HUDEP-2 (cell line): ENCODE measurements around the gene GNAI3.
"Not testable (repeated sequence)": the region's sequence is repeated elsewhere in the genome, so short reads cannot be mapped to it uniquely, and the experiment has no call there.

Experiments
- DNase-seq, 76 experiments: peaks; one replicate each; lab custom pipeline; 2025; ENCODE audit not compliant: unreplicated experiment in 76 of 76; lab: John Stamatoyannopoulos, UW

GNAI3 gene

DNA sequence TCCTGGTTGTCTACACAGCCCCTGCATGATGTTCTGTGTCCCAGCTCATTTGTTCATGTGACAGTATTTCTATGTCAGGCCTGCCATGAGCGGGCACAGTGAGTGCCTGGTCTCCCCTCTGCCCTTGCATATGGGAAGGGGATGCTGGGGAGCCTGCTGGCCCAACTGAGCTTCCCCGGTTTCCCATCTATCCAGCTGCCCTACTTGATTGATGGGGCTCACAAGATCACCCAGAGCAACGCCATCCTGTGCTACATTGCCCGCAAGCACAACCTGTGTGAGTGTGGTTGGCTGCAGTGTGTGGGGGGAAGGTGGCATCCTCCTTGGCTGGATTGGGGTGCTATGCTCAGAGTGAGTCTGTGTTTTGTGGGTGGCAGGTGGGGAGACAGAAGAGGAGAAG lies 109.0 kb downstream of the GNAI3 start:
- DNase-seq = no peak

DNA sequence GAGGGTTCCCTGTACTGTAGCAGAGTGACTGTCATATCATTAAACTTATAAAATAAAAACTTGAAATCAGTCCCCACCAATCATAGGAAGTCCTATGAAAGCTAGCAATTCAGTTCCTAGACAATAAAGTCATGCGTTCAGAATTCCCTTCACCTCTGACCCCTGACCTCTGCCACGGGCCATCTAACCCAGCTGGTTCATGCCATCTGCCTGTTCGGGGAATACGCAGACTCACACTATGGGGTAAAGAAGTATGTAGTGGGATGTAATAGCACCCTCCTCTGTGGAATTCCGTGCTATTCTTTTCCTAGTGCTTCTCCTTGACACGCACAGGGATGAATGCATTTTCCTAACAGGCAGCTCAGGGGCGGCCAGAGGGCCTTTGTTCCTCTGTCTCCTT lies 109.6 kb downstream of the GNAI3 start:
- DNase-seq = no peak

DNA sequence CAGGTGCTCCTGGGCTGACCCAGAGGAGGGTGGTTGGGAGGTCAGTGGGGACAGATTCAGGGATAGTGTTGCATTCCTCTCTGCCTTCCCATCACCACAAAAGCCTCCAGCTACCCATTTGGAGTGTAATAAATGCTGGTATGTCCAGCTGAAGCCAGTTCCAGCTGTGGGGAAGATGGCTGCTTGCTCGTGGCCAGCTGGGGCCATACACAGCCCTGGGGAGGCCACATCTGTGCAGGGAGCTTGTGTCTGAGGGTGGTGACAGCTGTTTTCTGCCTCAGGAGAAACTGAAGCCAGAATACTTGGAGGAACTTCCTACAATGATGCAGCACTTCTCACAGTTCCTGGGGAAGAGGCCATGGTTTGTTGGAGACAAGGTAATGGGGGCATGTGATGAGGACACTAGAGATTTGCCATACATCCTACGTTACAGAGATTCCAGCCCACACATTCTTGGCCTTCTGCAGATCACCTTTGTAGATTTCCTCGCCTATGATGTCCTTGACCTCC lies 110.2 kb downstream of the GNAI3 start:
- no peak for DNase-seq

DNA sequence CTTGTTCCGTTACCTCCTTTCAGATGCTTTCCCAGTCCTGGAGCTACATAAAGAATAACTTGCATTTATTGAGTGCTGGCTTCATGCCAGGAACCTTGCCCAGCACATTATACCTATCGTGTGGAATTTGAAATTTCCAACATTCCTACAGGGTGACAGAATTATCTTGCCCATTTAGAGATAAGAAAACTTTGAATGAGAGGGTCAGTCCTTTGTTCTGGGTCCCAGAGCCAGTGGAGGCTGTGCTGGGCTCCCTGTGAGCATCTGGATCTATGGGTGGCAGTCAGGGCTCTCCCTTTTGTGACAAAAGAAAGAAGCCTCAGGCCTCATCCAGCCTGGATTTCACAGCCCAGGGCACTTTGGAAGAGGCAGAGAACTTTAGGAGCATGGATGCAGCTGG lies 110.7 kb downstream of the GNAI3 start:
- DNase-seq = no peak

GRCh38 chr1:109659997-109660690 lies 111.7 kb downstream of the GNAI3 start:
- DNase-seq = no peak

DNA sequence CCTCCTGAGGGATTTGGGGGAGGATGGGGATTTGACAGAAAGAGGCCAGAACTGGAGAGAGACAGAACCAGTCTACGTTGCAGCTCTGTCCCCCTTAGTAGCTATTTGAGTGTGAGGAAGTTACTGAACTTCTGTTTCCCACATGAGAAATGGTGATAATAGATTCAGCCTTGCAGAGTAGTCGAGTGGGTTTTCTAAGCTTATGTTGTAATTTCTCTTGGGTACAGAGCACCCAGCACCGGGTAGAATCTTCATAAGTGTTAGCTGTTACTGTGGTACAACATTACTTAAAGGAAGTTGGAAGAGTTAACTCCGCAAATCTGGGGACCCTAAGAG lies 112.2 kb downstream of the GNAI3 start:
- DNase-seq = not testable (repeated sequence)

DNA sequence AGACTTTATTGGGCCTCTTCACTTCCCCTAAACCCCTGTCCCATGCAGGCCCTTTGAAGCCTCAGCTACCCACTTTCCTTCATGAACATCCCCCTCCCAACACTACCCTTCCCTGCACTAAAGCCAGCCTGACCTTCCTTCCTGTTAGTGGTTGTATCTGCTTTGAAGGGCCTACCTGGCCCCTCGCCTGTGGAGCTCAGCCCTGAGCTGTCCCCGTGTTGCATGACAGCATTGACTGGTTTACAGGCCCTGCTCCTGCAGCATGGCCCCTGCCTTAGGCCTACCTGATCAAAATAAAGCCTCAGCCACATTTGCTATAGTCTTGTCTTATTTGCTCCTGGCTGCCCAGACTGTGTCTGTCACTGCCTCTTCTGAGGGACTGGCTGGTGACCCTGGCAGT lies 113.0 kb downstream of the GNAI3 start:
- DNase-seq = no peak

DNA sequence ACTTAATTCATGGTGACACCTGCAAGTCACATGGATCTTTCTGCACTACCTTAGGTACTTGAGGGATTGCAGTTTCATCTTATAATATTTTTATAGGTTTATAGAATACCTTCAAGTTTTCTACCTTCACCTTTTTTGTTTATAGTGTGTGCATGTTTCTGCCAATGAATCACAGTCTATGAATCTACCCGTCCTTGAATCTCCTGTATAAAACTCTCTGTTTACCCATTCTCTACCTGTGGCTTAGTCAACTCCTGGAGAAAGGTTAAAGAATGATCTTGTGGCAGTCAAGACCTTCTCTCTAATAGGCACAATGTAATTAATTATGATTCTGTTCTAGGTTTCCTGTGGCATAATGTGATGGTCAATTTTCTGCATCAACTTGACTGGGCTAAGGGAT lies 116.3 kb downstream of the GNAI3 start:
- DNase-seq = no peak

- peak in 68 of 76 experiments; percentile 8 to 90 (median 72) for DNase-seq
These were observed 119.2 kb downstream of the GNAI3 start, which contains the start of gene GSTM2 for GRCh38 chr1:109667452-109668122. GSTM2 (plus strand) TSS chr1:109668057; CDS start chr1:109668116, 59 bp downstream.
